Neutrophil (primary cell): ENCODE data around the gene TNK1.

Source experiments
- H3K27ac ChIP-seq: fragments of 200-600 bp; sonication (generic); 2 replicates; pipeline ENCODE4 v1.5.1; 2016; ENCODE audit warnings: mild to moderate bottlenecking, moderate library complexity
- H3K27me3 ChIP-seq: fragments of 200-600 bp; sonication (generic); 2 replicates; pipeline ENCODE4 v1.6.0; 2016; ENCODE audit warnings: mild to moderate bottlenecking
- H3K36me3 ChIP-seq: fragments of 200-600 bp; sonication (generic); 2 replicates; pipeline ENCODE4 v1.5.1; 2017
- H3K4me1 ChIP-seq, 2 experiments: fragments of 200-600 bp in 1 of 2; sonication (generic) in 1 of 2; 1 replicate in 1 of 2; 2 replicates in 1 of 2; pipeline versions ENCODE4 v1.5.1 to v1.6.1; 2013 to 2016; ENCODE audit warnings: low read depth in 1 of 2, low read length in 1 of 2, mild to moderate bottlenecking in 1 of 2, moderate library complexity in 1 of 2; ENCODE audit not compliant: control insufficient read depth in 1 of 2, insufficient read depth in 1 of 2
- H3K4me3 ChIP-seq, 2 experiments: fragments of 200-600 bp in 1 of 2; sonication (generic) in 1 of 2; 1 replicate in 1 of 2; 2 replicates in 1 of 2; pipeline ENCODE4 v1.5.1; 2013 to 2016; ENCODE audit warnings: low read depth in 1 of 2, low read length in 1 of 2, mild to moderate bottlenecking in 1 of 2, moderate library complexity in 1 of 2
- H3K9me3 ChIP-seq: fragments of 200-600 bp; sonication (generic); 2 replicates; pipeline ENCODE4 v1.5.1; 2016
- TF ChIP-seq, protein P1 (sequence below): fragments of 200-600 bp; sonication (generic); IDR thresholded peaks from 2 replicates; pipeline ENCODE4 v1.5.1; 2016; ENCODE audit warnings: antibody characterized with exemption

TNK1 gene

DNA sequence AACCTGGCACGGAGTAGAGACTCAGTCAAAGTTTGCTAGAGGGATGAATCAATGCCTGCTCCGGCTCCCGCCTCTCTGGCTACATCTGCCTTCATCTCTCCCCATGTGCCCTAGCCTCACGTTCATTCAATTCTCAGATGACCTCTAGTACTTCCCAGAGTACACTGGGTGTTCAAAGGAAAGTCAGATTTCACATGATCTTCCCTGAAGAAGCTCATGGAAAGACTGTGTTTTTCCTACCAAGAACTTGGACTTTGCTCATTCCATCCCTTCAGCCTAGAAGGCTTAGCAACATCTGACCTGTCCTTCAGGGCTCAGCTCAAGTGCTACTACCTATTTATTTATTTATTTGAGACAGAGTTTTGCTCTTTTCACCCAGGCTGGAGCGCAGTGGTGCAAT is 11.1 kb upstream of the TNK1 start:
- peaks cover 15% of the 10 kb centered on the region for H3K27me3 ChIP-seq
- TF ChIP-seq, protein P1, sequence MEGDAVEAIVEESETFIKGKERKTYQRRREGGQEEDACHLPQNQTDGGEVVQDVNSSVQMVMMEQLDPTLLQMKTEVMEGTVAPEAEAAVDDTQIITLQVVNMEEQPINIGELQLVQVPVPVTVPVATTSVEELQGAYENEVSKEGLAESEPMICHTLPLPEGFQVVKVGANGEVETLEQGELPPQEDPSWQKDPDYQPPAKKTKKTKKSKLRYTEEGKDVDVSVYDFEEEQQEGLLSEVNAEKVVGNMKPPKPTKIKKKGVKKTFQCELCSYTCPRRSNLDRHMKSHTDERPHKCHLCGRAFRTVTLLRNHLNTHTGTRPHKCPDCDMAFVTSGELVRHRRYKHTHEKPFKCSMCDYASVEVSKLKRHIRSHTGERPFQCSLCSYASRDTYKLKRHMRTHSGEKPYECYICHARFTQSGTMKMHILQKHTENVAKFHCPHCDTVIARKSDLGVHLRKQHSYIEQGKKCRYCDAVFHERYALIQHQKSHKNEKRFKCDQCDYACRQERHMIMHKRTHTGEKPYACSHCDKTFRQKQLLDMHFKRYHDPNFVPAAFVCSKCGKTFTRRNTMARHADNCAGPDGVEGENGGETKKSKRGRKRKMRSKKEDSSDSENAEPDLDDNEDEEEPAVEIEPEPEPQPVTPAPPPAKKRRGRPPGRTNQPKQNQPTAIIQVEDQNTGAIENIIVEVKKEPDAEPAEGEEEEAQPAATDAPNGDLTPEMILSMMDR: no peak
- no peaks in the 10 kb centered on the region for H3K4me1 ChIP-seq
- no peaks in the 10 kb centered on the region for H3K9me3 ChIP-seq
- H3K27ac ChIP-seq: no peak overlapping the region
- no peak overlapping the region for H3K4me3 ChIP-seq
- no peaks in the 10 kb centered on the region for H3K36me3 ChIP-seq

DNA sequence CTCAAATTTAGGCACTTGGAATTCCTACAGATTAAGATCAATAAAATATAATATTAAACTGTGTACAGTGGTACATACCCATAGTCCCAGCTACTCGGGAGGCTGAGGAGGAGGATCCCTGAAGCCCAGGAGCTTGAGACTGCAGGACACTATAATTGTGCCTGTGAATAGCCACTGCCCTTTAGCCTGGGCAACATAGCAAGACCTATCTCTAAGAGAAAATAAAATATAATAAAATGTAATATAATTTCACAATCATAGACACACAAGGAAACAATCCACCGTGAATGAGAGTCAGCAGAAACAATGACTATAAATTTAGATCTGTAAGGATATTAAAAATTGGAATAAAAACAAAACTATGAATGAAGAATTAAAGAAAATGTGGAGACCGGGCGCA is 10.0 kb upstream of the TNK1 start:
- H3K27ac ChIP-seq: no peak overlapping the region
- no peak overlapping the region for H3K4me3 ChIP-seq
- H3K27me3 ChIP-seq: peaks cover 19% of the 10 kb centered on the region
- no peaks in the 10 kb centered on the region for H3K4me1 ChIP-seq
- no peaks in the 10 kb centered on the region for H3K9me3 ChIP-seq
- TF ChIP-seq, protein P1: no peak
- no peaks in the 10 kb centered on the region for H3K36me3 ChIP-seq

DNA sequence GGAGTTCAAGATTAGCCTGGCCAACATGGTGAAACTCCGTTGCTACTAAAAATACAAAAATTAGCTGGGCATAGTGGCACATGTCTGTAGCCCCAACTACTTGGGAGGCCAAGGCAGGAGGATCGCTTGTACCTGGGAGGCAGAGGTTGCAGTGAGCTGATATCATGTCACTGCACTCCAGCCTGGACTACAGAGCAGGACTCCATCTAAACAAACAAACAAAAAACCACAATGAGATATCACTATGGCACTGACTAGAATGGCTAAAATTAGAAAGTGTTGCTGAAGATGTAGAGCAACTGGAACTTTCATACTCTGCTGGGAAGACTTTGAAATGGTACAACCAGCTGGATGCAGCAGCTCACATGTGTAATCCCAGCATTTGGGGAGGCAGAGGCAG is 6.5 kb upstream of the TNK1 start:
- H3K4me3 ChIP-seq: no peak overlapping the region
- H3K36me3 ChIP-seq: no peaks in the 10 kb centered on the region
- peaks cover 47% of the 10 kb centered on the region for H3K27me3 ChIP-seq
- TF ChIP-seq, protein P1: no peak
- no peaks in the 10 kb centered on the region for H3K4me1 ChIP-seq
- H3K27ac ChIP-seq: no peak overlapping the region
- no peaks in the 10 kb centered on the region for H3K9me3 ChIP-seq

DNA sequence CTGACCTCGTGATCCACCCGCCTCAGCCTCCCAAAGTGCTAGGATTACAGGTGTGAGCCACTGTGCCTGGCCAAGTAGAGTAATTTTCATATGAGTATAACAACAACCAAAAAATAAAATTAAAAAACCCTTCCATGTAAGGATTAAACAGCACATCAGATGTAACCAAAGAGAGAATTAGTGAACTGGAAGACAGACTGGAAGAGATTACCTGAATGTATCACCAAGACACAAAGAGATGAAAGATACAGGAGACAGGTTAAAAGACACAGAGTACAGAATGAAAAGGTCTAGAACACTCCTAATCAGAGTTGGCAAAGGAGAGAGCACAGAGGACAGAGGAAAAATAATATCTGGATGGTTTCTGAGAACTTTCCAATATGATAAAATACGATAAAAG is 1.8 kb upstream of the TNK1 start:
- TF ChIP-seq, protein P1: no peak
- Histone ChIP-seq H3K36me3 (no peaks in the 10 kb centered on the region), H3K27ac (no peak overlapping the region), H3K27me3 (peaks cover 84% of the 10 kb centered on the region), H3K4me3 (no peak overlapping the region), H3K9me3 (no peaks in the 10 kb centered on the region), H3K4me1 (peaks cover 7% of the 10 kb centered on the region in 2 experiments)

DNA sequence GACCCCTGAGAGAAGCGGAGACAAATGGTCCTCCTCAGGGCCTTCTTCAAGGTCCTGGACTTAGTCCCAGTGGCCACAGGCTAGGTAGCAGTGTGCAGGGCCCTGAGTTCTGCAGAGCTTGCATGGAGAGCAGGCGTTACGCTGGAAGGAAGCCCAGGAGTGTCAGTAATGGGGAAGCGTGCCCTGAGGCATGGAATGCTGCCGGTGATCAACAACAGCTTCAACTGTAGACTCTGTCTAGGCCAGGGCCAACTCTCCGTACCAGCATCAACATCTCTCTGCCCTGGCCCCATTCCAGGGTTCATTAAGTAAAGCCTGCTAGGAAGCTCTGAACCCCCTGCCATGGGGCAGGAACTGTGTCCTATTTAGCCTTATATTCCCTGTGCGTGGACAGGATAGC is 568 bp upstream of the TNK1 start:
- Histone ChIP-seq H3K36me3 (no peaks in the 10 kb centered on the region), H3K4me1 (peaks cover 7 to 10% of the 10 kb centered on the region in 2 experiments), H3K4me3 (no peak overlapping the region), H3K9me3 (no peaks in the 10 kb centered on the region), H3K27me3 (peaks cover 96% of the 10 kb centered on the region), H3K27ac (no peak overlapping the region)
- TF ChIP-seq, protein P1: no peak

DNA sequence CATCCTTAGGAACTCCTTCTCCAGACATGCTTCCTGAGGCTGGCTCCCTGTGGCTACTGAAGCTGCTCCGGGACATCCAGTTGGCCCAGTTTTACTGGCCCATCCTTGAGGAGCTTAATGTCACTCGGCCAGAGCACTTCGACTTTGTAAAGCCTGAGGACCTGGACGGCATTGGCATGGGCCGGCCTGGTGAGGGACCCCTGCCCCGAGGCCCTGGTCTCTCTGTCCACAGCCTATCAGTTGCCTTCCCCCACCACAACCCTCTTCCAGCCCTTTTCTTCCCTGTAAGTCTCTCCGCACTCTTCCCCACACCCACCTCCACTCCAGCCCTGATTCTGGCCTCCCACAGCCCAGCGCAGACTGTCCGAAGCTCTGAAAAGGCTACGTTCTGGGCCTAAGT is 2.0 kb downstream of the TNK1 start:
- H3K27me3 ChIP-seq: peaks cover 81% of the 10 kb centered on the region
- H3K9me3 ChIP-seq: no peaks in the 10 kb centered on the region
- H3K36me3 ChIP-seq: no peaks in the 10 kb centered on the region
- H3K4me3 ChIP-seq: no peak overlapping the region
- H3K27ac ChIP-seq: no peak overlapping the region
- TF ChIP-seq, protein P1: no peak
- peaks cover 7 to 10% of the 10 kb centered on the region in 2 experiments for H3K4me1 ChIP-seq
